DOHH2 (cell line): ENCODE results near the gene RNF11.

Experiments used
- H3F3A ChIP-seq: fragments of 200-600 bp; sonication (generic), shearing (Covaris generic); 2 replicates; pipeline ENCODE4 v1.6.0; 2016; ENCODE audit warnings: antibody characterized with exemption, mild to moderate bottlenecking; ENCODE audit not compliant: control insufficient read depth, insufficient read depth
- H3K27ac ChIP-seq: fragments of 200-600 bp; sonication (generic); 2 replicates; pipeline ENCODE4 v1.5.1; 2014; ENCODE audit warnings: low read depth, mild to moderate bottlenecking, low read length, moderate library complexity
- H3K27me3 ChIP-seq: fragments of 200-600 bp; sonication (generic); 2 replicates; pipeline ENCODE4 v1.6.1; 2014; ENCODE audit warnings: mild to moderate bottlenecking, low read length, mixed read lengths; ENCODE audit not compliant: control insufficient read depth
- H3K36me3 ChIP-seq: fragments of 200-600 bp; sonication (generic); 2 replicates; pipeline ENCODE4 v1.6.1; 2014; ENCODE audit warnings: mild to moderate bottlenecking, low read length, moderate library complexity, mixed read lengths; ENCODE audit not compliant: control insufficient read depth
- H3K4me1 ChIP-seq: fragments of 200-600 bp; sonication (generic); 2 replicates; pipeline ENCODE4 v1.6.1; 2014; ENCODE audit warnings: mild to moderate bottlenecking, low read length, mixed read lengths; ENCODE audit not compliant: control insufficient read depth
- H3K4me2 ChIP-seq: fragments of 200-600 bp; sonication (generic); 2 replicates; pipeline ENCODE4 v1.6.0; 2014; ENCODE audit warnings: mild to moderate bottlenecking, low read length, moderate library complexity
- H3K4me3 ChIP-seq: fragments of 200-600 bp; sonication (generic); 2 replicates; pipeline ENCODE4 v1.5.1; 2014; ENCODE audit warnings: mild to moderate bottlenecking, low read length, mixed read lengths
- H3K79me2 ChIP-seq: fragments of 200-600 bp; sonication (generic); 2 replicates; pipeline ENCODE4 v1.6.1; 2014; ENCODE audit warnings: mild to moderate bottlenecking, low read length, mixed read lengths; ENCODE audit not compliant: control insufficient read depth
- H3K9me2 ChIP-seq: fragments of 200-600 bp; sonication (generic); replicated peaks from 2 replicates; pipeline ENCODE4 v1.6.1; 2014; ENCODE audit warnings: mild to moderate bottlenecking, low read length, mixed read lengths; ENCODE audit not compliant: control insufficient read depth
- H3K9me3 ChIP-seq: fragments of 200-600 bp; sonication (generic); 2 replicates; pipeline ENCODE4 v1.6.1; 2014; ENCODE audit warnings: antibody characterized with exemption, low read length, mixed read lengths; ENCODE audit not compliant: control insufficient read depth, insufficient read depth
- H4K20me1 ChIP-seq: fragments of 200-600 bp; sonication (generic); 2 replicates; pipeline ENCODE4 v1.6.0; 2014; ENCODE audit warnings: low read depth, mild to moderate bottlenecking, antibody characterized with exemption, low read length, moderate library complexity; ENCODE audit not compliant: control insufficient read depth, insufficient read depth
- CTCF ChIP-seq: fragments of 200-600 bp; sonication (generic); IDR thresholded peaks from one replicate; pipeline ENCODE4 v1.5.1; 2014; ENCODE audit warnings: antibody characterized with exemption, mild to moderate bottlenecking, low read depth, low read length; ENCODE audit not compliant: poor library complexity, severe bottlenecking
- EZH2phosphoT487 ChIP-seq: fragments of 200-600 bp; sonication (generic); IDR thresholded peaks from 2 replicates; pipeline ENCODE4 v1.6.1; 2017; ENCODE audit warnings: borderline replicate concordance, mild to moderate bottlenecking, antibody characterized with exemption, low read length, moderate library complexity, mixed read lengths

RNF11 gene

GRCh38 chr1:51303751-51304251, 67.7 kb downstream of the RNF11 start:
- Histone ChIP-seq H3K9me2 (no peaks in the 10 kb centered on the region), H3F3A (no peaks in the 10 kb centered on the region), H3K79me2 (no peaks in the 10 kb centered on the region), H3K4me2 (no peak overlapping the region), H3K9me3 (no peaks in the 10 kb centered on the region), H3K4me1 (no peaks in the 10 kb centered on the region), H3K27me3 (no peaks in the 10 kb centered on the region), H4K20me1 (no peaks in the 10 kb centered on the region), H3K27ac (no peak overlapping the region), H3K4me3 (no peak overlapping the region), H3K36me3 (no peaks in the 10 kb centered on the region)
- TF ChIP-seq EZH2phosphoT487 = no peak
- TF ChIP-seq CTCF = no peak

GRCh38 chr1:51304360-51304759, 68.3 kb downstream of the RNF11 start:
- Histone ChIP-seq H4K20me1 (no peaks in the 10 kb centered on the region), H3K4me3 (no peak overlapping the region), H3K27ac (no peak overlapping the region), H3K79me2 (no peaks in the 10 kb centered on the region), H3K9me3 (no peaks in the 10 kb centered on the region), H3K4me1 (no peaks in the 10 kb centered on the region), H3F3A (no peaks in the 10 kb centered on the region), H3K27me3 (no peaks in the 10 kb centered on the region), H3K36me3 (no peaks in the 10 kb centered on the region), H3K9me2 (no peaks in the 10 kb centered on the region), H3K4me2 (no peak overlapping the region)
- TF ChIP-seq EZH2phosphoT487 = no peak

GRCh38 chr1:51305371-51305823, 69.3 kb downstream of the RNF11 start:
- no peaks in the 10 kb centered on the region for H3K4me1 ChIP-seq
- no peaks in the 10 kb centered on the region for H3K79me2 ChIP-seq
- H3K4me3 ChIP-seq = no peak overlapping the region
- no peak overlapping the region for H3K4me2 ChIP-seq
- no peaks in the 10 kb centered on the region for H3K27me3 ChIP-seq
- no peaks in the 10 kb centered on the region for H3K9me3 ChIP-seq
- no peaks in the 10 kb centered on the region for H3K36me3 ChIP-seq
- TF ChIP-seq EZH2phosphoT487 = no peak
- no peak for TF ChIP-seq CTCF
- no peaks in the 10 kb centered on the region for H4K20me1 ChIP-seq
- no peaks in the 10 kb centered on the region for H3F3A ChIP-seq
- H3K27ac ChIP-seq = no peak overlapping the region
- H3K9me2 ChIP-seq = no peaks in the 10 kb centered on the region

DNA sequence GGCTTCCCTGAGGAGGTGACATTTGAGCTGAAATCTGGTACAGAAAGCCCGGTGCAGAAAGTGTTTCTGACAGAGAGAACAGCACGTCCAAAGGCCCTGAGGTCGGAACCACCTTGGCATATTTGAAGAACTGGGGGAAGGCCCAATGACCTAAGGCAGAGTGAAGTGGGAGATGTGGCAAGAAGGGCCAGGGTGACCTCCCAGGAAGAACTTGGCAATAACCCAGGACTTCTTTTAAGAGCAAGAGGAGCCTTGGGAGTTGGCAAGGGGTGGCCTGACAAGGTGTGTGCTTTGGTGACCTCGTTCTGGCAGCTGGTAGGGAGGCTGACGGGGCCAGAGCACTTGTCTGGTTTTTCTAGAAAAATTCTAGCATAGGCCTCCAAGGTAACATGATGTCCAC, 70.9 kb downstream of the RNF11 start:
- Histone ChIP-seq H3K27ac (no peak overlapping the region), H3K9me2 (no peaks in the 10 kb centered on the region), H3F3A (no peaks in the 10 kb centered on the region), H3K4me3 (no peak overlapping the region), H3K4me2 (no peak overlapping the region), H3K9me3 (no peaks in the 10 kb centered on the region), H4K20me1 (no peaks in the 10 kb centered on the region), H3K27me3 (no peaks in the 10 kb centered on the region), H3K36me3 (no peaks in the 10 kb centered on the region), H3K4me1 (0 out of 2 replicates have a peak, but pooled peaks cover 3% of the 10 kb centered on the region), H3K79me2 (no peaks in the 10 kb centered on the region)
- no peak for TF ChIP-seq CTCF
- TF ChIP-seq EZH2phosphoT487 = no peak
